Stomach (tissue), 9 donors: ENCODE results near the gene MTA2. TPM values are rescaled to one million over a fixed set of nuclear protein-coding genes. Genes with fewer than 3 reads are reported as not detected.

Experiments used
- DNase-seq, 2 donors: peaks; one replicate each; pipeline versions ENCODE4 v3.0.0 to v3.0.0-alpha.2; 2013 to 2019
- H3K27ac ChIP-seq, 5 donors: fragments of 200-600 bp in 4 of 5; sonication (generic) in 4 of 5; one replicate each; pipeline ENCODE4 v1.5.1; 2013 to 2019; ENCODE audit warnings: mild to moderate bottlenecking in 1 of 5, moderate library complexity in 1 of 5
- H3K27me3 ChIP-seq, 3 donors: fragments of 200-600 bp; sonication (generic); one replicate each; pipeline ENCODE4 v1.5.1; 2017 to 2019; ENCODE audit warnings: mixed run types in 1 of 3
- H3K36me3 ChIP-seq, 4 donors: fragments of 200-600 bp; sonication (generic); 1 replicate in 3 of 4; 2 replicates in 1 of 4; pipeline ENCODE4 v1.5.1; 2016 to 2019
- H3K4me1 ChIP-seq, 4 donors: fragments of 200-600 bp; sonication (generic); one replicate each; pipeline ENCODE4 v1.5.1; 2016 to 2019
- H3K4me3 ChIP-seq, 4 donors: fragments of 200-600 bp; sonication (generic) in 3 of 4; one replicate each; pipeline ENCODE4 v1.5.1; 2016 to 2019; ENCODE audit warnings: mild to moderate bottlenecking in 1 of 4
- H3K9me3 ChIP-seq, 4 donors: fragments of 200-600 bp; sonication (generic); one replicate each; pipeline ENCODE4 v1.5.1; 2016 to 2019
- CTCF ChIP-seq, 7 experiments: fragments of 450-650 bp in 4 of 7; fragments of 200-600 bp in 3 of 7; sonication (generic) in 3 of 7; IDR thresholded peaks; one replicate each; pipeline ENCODE4 v1.5.1; 2016 to 2019; ENCODE audit warnings: antibody characterized with exemption in 7 of 7, control low read depth in 2 of 7, mild to moderate bottlenecking in 1 of 7
- EP300 ChIP-seq: sonication (generic); formaldehyde crosslinking; IDR thresholded peaks from one replicate; pipeline ENCODE4 v1.6.1; 2017; ENCODE audit warnings: antibody characterized with exemption
- POLR2A ChIP-seq, 4 donors: fragments of 450-650 bp; IDR thresholded peaks; one replicate each; pipeline ENCODE4 v1.6.1; 2016; ENCODE audit warnings: antibody characterized with exemption in 4 of 4, control low read depth in 2 of 4, mild to moderate bottlenecking in 1 of 4, moderate library complexity in 1 of 4
- POLR2AphosphoS5 ChIP-seq, 3 donors: sonication (generic); formaldehyde crosslinking; IDR thresholded peaks; one replicate each; pipeline ENCODE4 v1.6.1; 2016; ENCODE audit warnings: antibody characterized with exemption in 3 of 3
- WGBS, 5 donors: extraction: QIAGEN DNeasy Blood & Tissue Kit in 3 of 5; methylation state at CpG; one replicate each; pipeline versions ENCODE4 v1.1.5 to v1.1.7; 2013 to 2018; 5-methylcytosine and 5-hydroxymethylcytosine counted together
- intact Hi-C: fragments of 100-400 bp; cut with DNase I; formaldehyde crosslinking; loops from one replicate; pipeline ENCODE4 v1.15.1; 2023; ENCODE audit warnings: low total_unique reads
- polyA plus RNA-seq, 3 donors: library from polyadenylated mRNA; stranded (reverse); fragments of 200-250 nt; gene quantifications; one replicate each; pipeline ENCODE4 v1.2.3, GENCODE V29; 2013
- total RNA-seq, 5 donors: library from RNA; depleted of rRNA; stranded (reverse); fragments of >200 nt; gene quantifications; one replicate each; pipeline versions ENCODE4 v1.1.0 to v1.2.3, GENCODE V29; 2014 to 2016
- donor health status: healthy with polysubstance abuse.
- donor health status: Bipolar disorder and iron deficiency.
- donor health status: healthy.

MTA2 gene
- total and polyA plus RNA-seq, 8 donors, result 32.8 to 110 (median 56.5) TPM

GRCh38 chr11:62648185-62648966 is 46.7 kb upstream of the MTA2 start:
- Histone ChIP-seq H3K4me1 (peaks cover 34 to 61% (median 52%) of the 10 kb centered on the region in 4 donors), H3K4me3 (no peak overlapping the region), H3K27ac (no peak overlapping the region), H3K9me3 (no peaks in the 10 kb centered on the region), H3K36me3 (peaks cover 31 to 46% (median 41%) of the 10 kb centered on the region in 4 donors), H3K27me3 (no peaks in the 10 kb centered on the region)
- TF ChIP-seq POLR2AphosphoS5 (IDR thresholded peaks at IDR 0.05) (no peak), POLR2A (IDR thresholded peaks at IDR 0.05) (no peak), CTCF (IDR thresholded peaks at IDR 0.05) (no peak), EP300 (no peak)
- 89 to 95% (median 95%) methylated on average over 20 to 24 of the region's 24 CpGs for WGBS, 5 donors
- intact Hi-C loops, result no loop called here
- DNase-seq, result no peak

GRCh38 chr11:62647609-62648005 is 45.9 kb upstream of the MTA2 start:
- 77 to 85% (median 81%) methylated on average over 3 to 6 of the region's 6 CpGs for WGBS, 5 donors
- Histone ChIP-seq H3K4me3 (no peak overlapping the region), H3K4me1 (peaks cover 34 to 63% (median 50%) of the 10 kb centered on the region in 4 donors), H3K27me3 (no peaks in the 10 kb centered on the region), H3K36me3 (peaks cover 39 to 54% (median 48%) of the 10 kb centered on the region in 4 donors), H3K9me3 (no peaks in the 10 kb centered on the region), H3K27ac (no peak overlapping the region)
- no peak for DNase-seq
- intact Hi-C loops, result no loop called here
- TF ChIP-seq CTCF (IDR thresholded peaks at IDR 0.05), result no peak
- TF ChIP-seq POLR2A (IDR thresholded peaks at IDR 0.05), result no peak
- no peak for TF ChIP-seq POLR2AphosphoS5 (IDR thresholded peaks at IDR 0.05)
- no peak for TF ChIP-seq EP300

GRCh38 chr11:62646825-62647608 is 45.4 kb upstream of the MTA2 start:
- peak overlapping the region; percentile 25 to 94 (median 89) for H3K27ac ChIP-seq
- 46 to 64% (median 58%) methylated on average over 20 to 32 of the region's 32 CpGs for WGBS, 5 donors
- no peak for DNase-seq
- H3K27me3 ChIP-seq, result no peaks in the 10 kb centered on the region
- H3K9me3 ChIP-seq, result no peaks in the 10 kb centered on the region
- peaks cover 40 to 60% (median 54%) of the 10 kb centered on the region in 4 donors for H3K36me3 ChIP-seq
- intact Hi-C loops, result no loop called here
- TF ChIP-seq CTCF (IDR thresholded peaks at IDR 0.05), result no peak
- H3K4me3 ChIP-seq, result peak overlapping the region in 3 of 4 donors; percentile 79 to 98 (median 89)
- peaks cover 29 to 57% (median 47%) of the 10 kb centered on the region in 4 donors for H3K4me1 ChIP-seq

- peak within 1 kb of the TSS; percentile 89 to 94 (median 92) for H3K27ac ChIP-seq
- peak within 1 kb of the TSS; percentile 68 to 98 (median 84) for H3K4me3 ChIP-seq
- TF ChIP-seq EP300, result no peak
- TF ChIP-seq CTCF (IDR thresholded peaks at IDR 0.05), result no peak
- peak; percentile 85 to 94 (median 87) for TF ChIP-seq POLR2AphosphoS5 (IDR thresholded peaks at IDR 0.05)
- TF ChIP-seq POLR2A (IDR thresholded peaks at IDR 0.05), result peak in 2 of 4 donors; percentile 36 to 62
- intact Hi-C loops, result no loop called here
- H3K9me3 ChIP-seq, result no peaks in the 10 kb centered on the region
- no peaks in the 10 kb centered on the region for H3K27me3 ChIP-seq
- 0% methylated on average over 40 to 73 of the region's 73 CpGs for WGBS, 5 donors
- peak; percentile 99 to 100 for DNase-seq
- H3K4me1 ChIP-seq, result peaks cover 21 to 52% (median 39%) of the 10 kb centered on the region in 4 donors
- H3K36me3 ChIP-seq, result peaks cover 40 to 62% (median 55%) of the 10 kb centered on the region in 4 donors
Measured at GRCh38 chr11:62645946-62646824, 44.5 kb upstream of the MTA2 start, which contains the start of gene GANAB. GANAB (minus strand) TSS chr11:62646613; CDS start chr11:62646599, 14 bp downstream.
